Testis (tissue), 2 donors: ENCODE measurements around the gene KCTD16.

Experiments used
- POLR2A ChIP-seq: fragments of 450-650 bp; IDR thresholded peaks from one replicate; pipeline ENCODE4 v1.6.1; 2017; ENCODE audit warnings: antibody characterized with exemption, mild to moderate bottlenecking, moderate library complexity
- TF ChIP-seq, protein P1 (sequence below), 3 experiments: fragments of 450-650 bp in 2 of 3; fragments of 200-600 bp in 1 of 3; sonication (generic) in 1 of 3; IDR thresholded peaks; one replicate each; pipeline ENCODE4 v1.5.1; 2016 to 2019; ENCODE audit warnings: antibody characterized with exemption in 3 of 3, mild to moderate bottlenecking in 2 of 3, moderate library complexity in 1 of 3

DNA sequence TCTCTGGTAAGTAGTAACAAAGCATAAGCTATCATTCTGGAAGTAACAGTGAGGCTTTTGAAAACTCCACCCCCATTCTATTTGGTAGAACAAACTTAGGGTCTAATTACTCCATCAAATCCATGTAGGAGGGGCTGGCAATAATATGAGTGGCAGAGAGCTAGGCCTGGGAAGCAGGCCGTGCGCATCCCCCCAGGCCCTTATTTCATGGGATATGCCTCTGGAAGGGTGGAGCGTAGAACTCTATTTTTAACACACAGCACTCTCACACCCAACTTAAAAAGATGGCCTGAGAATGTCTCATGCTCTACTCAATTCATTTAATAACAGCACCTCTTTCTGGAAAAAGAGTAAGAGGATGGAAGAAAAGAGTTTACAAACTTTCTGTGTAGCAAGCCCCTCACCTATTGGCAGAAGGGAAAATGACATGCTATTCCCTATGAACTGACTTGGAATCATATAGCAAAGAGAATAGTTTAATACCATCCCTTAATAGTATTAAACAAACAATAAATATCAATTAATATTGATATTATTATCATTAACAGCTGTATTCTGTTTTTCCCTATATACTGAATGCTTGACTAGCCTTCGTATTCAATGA, 233.2 kb downstream of the KCTD16 start:
- TF ChIP-seq, protein P1, sequence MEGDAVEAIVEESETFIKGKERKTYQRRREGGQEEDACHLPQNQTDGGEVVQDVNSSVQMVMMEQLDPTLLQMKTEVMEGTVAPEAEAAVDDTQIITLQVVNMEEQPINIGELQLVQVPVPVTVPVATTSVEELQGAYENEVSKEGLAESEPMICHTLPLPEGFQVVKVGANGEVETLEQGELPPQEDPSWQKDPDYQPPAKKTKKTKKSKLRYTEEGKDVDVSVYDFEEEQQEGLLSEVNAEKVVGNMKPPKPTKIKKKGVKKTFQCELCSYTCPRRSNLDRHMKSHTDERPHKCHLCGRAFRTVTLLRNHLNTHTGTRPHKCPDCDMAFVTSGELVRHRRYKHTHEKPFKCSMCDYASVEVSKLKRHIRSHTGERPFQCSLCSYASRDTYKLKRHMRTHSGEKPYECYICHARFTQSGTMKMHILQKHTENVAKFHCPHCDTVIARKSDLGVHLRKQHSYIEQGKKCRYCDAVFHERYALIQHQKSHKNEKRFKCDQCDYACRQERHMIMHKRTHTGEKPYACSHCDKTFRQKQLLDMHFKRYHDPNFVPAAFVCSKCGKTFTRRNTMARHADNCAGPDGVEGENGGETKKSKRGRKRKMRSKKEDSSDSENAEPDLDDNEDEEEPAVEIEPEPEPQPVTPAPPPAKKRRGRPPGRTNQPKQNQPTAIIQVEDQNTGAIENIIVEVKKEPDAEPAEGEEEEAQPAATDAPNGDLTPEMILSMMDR (IDR thresholded peaks at IDR 0.05), result no peak
- TF ChIP-seq POLR2A, result no peak
